ENCODE data around the gene KRTAP4-9.
"Not testable (repeated sequence)": the region's sequence is repeated elsewhere in the genome, so short reads cannot be mapped to it uniquely, and the experiment has no call there.

Gene KRTAP4-9

DNA sequence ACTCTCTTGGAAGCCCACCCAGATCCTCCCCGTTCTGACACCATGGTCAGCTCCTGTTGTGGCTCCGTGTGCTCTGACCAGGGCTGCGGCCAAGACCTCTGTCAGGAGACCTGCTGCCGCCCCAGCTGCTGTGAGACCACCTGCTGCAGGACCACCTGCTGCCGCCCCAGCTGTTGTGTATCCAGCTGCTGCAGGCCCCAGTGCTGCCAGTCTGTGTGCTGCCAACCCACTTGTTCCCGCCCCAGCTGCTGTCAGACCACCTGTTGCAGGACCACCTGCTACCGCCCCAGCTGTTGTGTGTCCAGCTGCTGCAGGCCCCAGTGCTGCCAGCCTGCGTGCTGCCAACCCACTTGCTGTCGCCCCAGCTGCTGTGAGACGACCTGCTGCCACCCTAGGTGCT, at the start of gene KRTAP4-9:
Gene KRTAP4-9 (plus strand): TSS at position 43 of the 400 bp plus-strand sequence. CDS start 0 bp downstream, at position 43.
- not testable (repeated sequence) for DNase-seq

GRCh38 chr17:41057547-41057946, 47.6 kb upstream of the KRTAP4-9 start:
- DNase-seq, result no peak

- DNase-seq, result no peak
These were observed 46.4 kb upstream of the KRTAP4-9 start for GRCh38 chr17:41058741-41059140.

DNA sequence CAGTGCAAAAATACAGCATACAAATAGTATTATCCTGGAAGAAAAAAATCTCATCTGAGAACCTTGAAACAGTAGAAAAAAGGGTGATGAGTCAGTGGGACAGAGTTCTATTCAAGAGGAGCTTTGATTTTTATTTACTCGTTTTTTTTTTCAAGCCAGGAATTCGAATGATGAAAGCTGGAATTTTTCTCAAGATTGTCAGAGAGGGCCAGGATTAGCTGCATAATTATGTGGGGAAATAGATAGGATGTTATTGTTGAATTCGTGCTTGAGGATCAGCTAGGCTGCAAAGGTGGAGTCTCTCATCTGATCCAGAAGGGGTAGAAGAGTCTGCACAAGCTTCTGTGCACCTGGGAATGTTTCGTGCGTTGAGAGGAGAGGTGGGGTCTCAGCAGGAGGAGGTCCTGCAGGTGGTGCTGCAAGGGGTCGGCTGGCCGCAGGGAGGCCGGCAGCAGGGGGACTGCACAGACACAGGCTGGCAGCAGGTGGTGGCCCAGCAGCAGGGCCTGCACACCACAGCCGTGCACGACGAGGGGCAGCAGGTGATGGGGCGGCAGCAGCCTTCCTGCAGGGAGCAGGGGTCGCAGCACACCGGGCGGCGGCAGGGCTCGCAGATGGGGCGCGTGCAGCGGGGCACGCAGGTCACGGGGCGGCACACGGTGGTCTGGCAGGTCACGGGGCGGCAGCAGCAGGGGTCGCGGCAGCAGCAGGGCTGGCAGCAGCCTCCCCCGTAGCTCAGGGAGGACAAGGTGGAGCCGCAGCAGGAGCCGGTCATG, 45.7 kb upstream of the KRTAP4-9 start:
- DNase-seq, result not testable (repeated sequence)

DNA sequence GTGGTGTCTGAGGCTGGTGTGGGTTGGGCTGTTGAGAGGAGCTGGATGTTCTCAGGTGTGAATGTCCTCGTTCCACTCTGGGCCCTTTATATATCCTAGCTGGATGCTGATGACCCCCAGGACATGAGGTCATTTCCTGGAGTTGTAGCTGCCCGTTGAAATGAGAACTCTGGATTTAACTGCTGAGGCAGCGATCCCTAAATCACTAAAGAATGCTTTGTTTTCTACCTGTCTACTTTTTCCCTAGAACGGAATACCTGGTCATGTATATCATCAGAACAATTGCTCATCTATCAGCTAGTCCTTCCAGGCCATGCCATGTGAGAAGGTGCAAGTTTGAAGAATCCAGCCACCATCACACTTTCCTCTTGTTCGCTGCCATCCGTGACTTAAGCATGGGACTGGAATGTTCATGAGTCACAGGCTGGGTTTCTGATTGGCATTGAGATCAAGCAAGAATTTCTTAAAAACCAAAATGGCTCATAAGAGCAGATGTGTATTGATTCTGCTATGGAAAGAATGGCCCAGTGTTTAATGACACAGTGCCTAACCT, 45.1 kb upstream of the KRTAP4-9 start, which contains the start of gene KRTAP2-3:
Gene KRTAP2-3 (minus strand): TSS at position 63 of the 553 bp plus-strand sequence. CDS start 64 bp downstream, outside the sequence.
- DNase-seq, result no peak

DNA sequence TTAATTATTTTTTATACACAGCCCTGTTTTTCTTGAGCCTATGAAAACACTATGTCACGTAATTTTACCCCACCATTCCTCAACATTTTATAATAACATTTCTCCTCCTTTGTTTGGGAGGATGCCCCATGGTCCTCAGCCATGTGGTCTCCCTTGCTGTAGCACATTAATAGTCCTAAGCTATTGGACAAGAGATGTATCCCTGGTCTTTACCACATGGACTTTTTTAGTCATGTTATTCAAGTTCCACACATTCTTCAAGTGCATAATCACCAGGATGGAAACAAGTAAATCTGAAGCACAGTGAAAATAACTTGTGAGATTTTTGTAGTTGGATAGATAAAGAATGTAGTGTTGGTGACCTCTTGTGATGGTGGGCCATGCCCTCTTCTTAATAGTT, 43.2 kb upstream of the KRTAP4-9 start:
- DNase-seq, result no peak

DNA sequence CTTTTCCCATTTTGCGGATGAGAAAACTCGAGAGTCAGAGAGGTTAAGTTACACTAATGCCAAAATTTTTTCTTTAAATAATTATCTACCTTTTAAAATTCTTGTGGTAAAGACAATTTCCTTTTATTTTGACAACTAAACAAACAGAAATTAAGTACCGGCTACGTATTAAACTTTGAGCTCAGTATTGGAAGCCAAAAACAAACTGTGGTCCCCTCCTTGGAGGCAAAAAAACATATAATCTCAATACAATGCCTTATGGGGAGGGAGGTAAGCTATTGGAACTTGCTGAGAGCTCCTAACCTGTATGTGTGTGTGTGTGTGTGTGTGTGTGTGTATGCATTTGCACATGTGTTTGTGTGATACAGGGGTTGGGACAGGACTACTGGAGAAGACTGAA, 41.7 kb upstream of the KRTAP4-9 start:
- DNase-seq, result no peak

- DNase-seq, result no peak
These were observed 40.9 kb upstream of the KRTAP4-9 start for GRCh38 chr17:41064301-41064700.

DNA sequence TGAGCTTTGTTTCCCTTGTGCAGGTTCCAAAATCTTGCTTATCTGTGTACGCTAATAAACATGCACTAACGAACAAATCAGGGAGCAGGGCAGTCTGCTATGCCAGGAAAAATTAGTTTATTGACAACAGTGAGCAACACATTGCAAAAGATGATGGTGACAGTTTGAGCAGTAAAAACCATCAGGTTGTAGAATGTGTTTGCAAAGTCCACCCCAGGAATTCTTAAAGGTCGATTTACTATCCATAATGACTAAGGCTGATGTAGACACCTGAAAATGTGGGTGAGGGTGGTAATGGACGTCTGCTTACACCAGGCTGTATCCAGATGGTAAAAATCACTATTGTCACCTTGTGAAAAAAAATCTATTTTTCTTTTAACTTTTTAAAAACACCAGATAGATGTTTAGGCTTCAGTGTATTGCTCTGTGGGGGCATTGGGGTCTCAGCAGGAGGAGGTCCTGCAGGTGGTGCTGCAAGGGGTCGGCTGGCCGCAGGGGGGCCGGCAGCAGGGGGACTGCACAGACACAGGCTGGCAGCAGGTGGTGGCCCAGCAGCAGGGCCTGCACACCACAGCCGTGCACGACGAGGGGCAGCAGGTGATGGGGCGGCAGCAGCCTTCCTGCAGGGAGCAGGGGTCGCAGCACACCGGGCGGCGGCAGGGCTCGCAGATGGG, 40.0 kb upstream of the KRTAP4-9 start:
- DNase-seq, result not testable (repeated sequence)

DNA sequence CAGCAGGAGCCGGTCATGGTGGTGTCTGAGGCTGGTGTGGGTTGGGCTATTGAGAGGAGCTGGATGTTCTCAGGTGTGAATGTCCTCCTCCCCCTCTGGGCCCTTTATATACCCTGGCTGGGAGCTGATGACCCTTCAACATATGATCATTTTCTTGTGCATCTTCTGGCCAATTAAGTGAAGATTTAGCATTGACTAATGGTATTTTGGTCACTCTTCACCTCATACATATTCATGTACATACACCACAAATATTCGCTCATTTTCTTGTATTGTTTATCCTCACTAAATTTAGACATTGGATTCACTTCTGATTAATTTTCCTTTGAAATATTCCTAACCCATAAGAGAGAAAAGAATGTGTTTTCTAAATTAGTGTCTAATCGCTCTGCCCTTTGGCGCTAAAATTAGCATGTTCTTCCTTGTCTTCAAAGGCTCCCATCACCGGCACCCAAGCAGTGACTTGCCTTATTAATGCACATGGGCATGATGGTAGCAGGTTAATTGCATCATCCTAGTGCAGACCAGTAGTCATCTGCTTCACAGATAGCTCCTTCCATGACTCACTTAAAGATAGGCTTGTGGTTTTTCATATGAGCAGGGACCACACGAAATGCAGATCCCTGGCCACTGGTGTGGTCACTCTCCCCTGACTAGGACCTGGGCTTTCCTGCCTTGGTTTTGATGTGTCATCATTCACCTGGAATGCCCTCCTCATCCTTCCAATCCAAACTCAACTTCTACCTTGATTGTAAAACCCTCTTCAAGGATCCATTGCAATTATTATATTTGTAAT, 39.2 kb upstream of the KRTAP4-9 start, which contains the start of gene KRTAP2-4:
Gene KRTAP2-4 (minus strand): TSS at position 51 of the 796 bp plus-strand sequence. CDS start 34 bp downstream, at position 17.
- DNase-seq, result no peak

DNA sequence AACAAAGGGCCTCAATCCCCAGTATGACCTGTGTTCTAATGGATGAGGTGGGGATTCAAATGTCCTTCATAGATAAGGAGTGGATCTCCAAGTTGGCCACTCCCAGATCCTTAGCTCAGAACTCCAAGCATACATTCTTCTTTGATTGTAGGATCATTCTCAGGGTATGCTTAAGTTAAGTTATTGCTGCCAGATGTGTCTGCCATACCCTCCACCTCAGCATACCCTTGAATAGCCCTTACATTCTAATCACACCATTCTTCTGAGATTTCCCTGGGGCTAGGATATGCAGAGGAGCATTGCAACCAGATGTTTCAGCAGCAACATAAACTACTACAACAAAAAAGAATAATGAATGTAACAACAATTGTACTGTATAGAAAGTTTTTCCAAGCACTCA, 37.9 kb upstream of the KRTAP4-9 start:
- no peak for DNase-seq

- no peak for DNase-seq
These were observed 36.2 kb upstream of the KRTAP4-9 start for GRCh38 chr17:41069031-41069430.

- DNase-seq, result no peak
These were observed 33.4 kb upstream of the KRTAP4-9 start for GRCh38 chr17:41071606-41072360.

DNA sequence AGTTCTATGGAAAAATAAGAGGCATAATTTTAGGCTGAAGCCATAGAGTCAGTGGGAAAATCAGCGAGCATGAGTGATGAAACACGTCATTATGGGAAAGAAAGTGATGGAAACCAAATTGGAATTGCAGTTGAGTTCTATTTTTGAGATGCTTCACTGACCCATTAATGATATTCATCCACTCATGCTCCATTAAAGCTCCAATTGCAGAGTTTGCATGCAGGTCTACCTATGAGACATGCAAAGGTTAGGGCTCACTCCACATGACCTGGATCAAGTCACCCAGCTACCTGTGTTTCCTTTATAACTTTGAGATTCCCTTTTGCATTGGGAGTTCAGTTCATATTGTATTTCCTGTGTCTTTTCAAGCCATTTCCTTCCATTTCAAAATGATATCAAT, 31.5 kb upstream of the KRTAP4-9 start:
- no peak for DNase-seq

DNA sequence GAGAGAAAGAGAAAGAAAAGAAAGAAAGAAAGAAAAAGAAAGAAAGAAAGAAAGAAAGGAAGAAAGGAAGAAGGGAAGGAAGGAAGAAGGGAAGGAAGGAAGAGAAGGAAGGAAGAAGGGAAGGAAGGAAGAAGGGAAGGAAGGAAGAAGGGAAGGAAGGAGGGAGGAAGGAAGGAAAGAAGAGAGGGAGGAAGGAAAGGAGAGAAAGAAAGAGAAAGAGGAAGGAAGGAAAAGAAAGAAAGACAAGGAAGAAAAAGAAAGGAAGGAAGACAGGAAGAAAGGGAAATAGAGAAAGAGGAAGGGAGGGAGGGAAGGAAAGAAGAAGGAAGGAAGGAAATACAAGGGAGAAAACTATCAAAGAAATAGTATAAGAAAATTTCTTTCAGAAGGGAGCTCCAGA, 28.4 kb upstream of the KRTAP4-9 start:
- no peak for DNase-seq

- DNase-seq, result no peak
These were observed 22.6 kb upstream of the KRTAP4-9 start for GRCh38 chr17:41082626-41083025.

GRCh38 chr17:41083427-41083826, 21.8 kb upstream of the KRTAP4-9 start:
- not testable (repeated sequence) for DNase-seq

DNA sequence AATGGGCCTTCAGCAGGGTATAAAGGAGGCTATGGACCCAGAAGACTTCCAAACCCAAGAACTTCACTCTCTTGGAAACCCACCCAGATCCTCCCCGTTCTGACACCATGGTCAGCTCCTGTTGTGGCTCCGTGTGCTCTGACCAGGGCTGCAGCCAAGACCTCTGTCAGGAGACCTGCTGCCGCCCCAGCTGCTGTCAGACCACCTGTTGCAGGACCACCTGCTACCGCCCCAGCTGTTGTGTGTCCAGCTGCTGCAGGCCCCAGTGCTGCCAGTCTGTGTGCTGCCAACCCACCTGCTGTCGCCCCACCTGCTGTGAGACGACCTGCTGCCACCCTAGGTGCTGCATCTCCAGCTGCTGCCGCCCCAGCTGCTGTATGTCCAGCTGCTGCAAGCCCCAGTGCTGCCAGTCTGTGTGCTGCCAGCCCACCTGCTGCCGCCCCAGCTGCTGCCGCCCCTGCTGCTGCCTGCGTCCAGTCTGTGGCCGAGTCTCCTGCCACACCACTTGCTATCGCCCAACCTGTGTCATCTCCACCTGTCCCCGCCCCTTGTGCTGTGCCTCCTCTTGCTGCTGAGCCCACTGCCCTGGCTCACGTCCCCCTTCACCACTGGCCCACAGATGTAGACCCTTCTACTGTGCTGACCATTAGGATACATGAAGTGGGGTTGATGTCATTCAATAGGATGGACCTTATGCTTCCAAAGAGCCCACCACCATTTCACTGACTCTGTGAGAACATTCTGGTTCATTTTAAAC, 20.9 kb upstream of the KRTAP4-9 start, which contains the start of gene KRTAP4-7:
Gene KRTAP4-7 (plus strand): TSS at position 51 of the 757 bp plus-strand sequence. CDS start 57 bp downstream, at position 108.
- not testable (repeated sequence) for DNase-seq

DNA sequence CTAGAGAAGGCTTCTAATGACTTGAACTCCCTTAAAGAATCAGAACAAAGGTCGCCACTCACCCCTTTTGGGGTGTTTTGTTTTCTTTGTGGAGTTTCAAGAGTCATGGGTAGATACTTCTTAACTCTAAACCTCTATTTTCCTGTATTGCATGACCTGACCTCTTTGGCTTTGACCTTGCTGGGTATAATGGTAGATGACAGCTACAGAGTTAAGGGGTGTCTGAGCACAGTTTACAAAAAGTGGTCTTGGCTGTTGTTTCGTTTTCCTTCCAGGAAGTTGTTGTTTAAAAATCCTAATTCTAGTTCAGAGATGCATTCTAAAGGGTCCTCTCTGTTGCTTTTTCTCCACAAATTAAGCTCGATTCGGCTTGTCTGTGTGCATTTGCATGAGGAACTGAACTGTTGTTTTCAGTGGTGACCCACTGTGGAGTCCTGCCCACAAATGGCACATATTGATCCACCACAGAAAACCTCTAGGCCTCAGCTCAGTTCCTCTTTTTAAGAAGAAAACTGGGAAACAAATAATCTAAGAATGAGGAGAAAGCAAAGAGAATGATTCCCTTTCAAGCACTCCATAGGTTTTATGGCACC, 16.3 kb upstream of the KRTAP4-9 start:
- DNase-seq, result not testable (repeated sequence)

- DNase-seq, result no peak
These were observed 9.1 kb upstream of the KRTAP4-9 start for GRCh38 chr17:41096055-41096454.

GRCh38 chr17:41098042-41098441, 7.1 kb upstream of the KRTAP4-9 start, which contains the start of gene KRTAP4-8:
KRTAP4-8 (minus strand) TSS chr17:41098142; CDS start chr17:41098084, 58 bp downstream.
- no peak for DNase-seq
